PC-9 (cell line): ENCODE measurements around the gene ACTR3C. TPM values are rescaled to one million over a fixed set of nuclear protein-coding genes. Genes with fewer than 3 reads are reported as not detected.
A peak's percentile ranks its signal among the peaks of the same experiment; 100 is the strongest.

Experiments used
- BruUV-seq: library from RNA; stranded (reverse); fragments of 400-500 nt; replicated peaks from 2 replicates; lab custom pipeline; 2021; lab: Mats Ljungman, UMichigan
- CTCF ChIA-PET: fragments of 300-600 bp; sonication (Branson Sonifier 250); formaldehyde crosslinking; loops from one replicate; lab custom pipeline; 2022; ENCODE audit warnings: antibody characterized with exemption; lab: Charles Lee
- POLR2A ChIA-PET: fragments of 300-600 bp; sonication (Branson Sonifier 250); formaldehyde crosslinking; loops from one replicate; lab custom pipeline; 2022; ENCODE audit warnings: antibody characterized with exemption; ENCODE audit not compliant: unreplicated experiment; lab: Charles Lee
- DNase-seq, 2 experiments: peaks; one replicate each; pipeline versions ENCODE4 v3.0.0 to v3.0.0-alpha.2; 2015 to 2022; ENCODE audit warnings: mixed read lengths in 1 of 2
- H2AFZ ChIP-seq: fragments of 200-600 bp; sonication (generic); 2 replicates; pipeline ENCODE4 v1.8.1; 2017; ENCODE audit warnings: antibody characterized with exemption
- H3F3A ChIP-seq: fragments of 200-600 bp; sonication (generic); 2 replicates; pipeline ENCODE4 v1.8.1; 2017; ENCODE audit warnings: antibody characterized with exemption, mild to moderate bottlenecking, low read depth; ENCODE audit not compliant: insufficient read depth
- H3K27ac ChIP-seq: fragments of 200-600 bp; sonication (generic); 2 replicates; pipeline ENCODE4 v1.6.1; 2016; ENCODE audit warnings: mixed run types
- H3K27me3 ChIP-seq: fragments of 200-600 bp; sonication (generic); 2 replicates; pipeline ENCODE4 v1.6.1; 2016; ENCODE audit warnings: low read depth, mixed run types; ENCODE audit not compliant: insufficient read depth
- H3K36me3 ChIP-seq: fragments of 200-600 bp; sonication (generic); 2 replicates; pipeline ENCODE4 v1.6.1; 2016; ENCODE audit warnings: low read depth, mixed run types
- H3K4me1 ChIP-seq: fragments of 200-600 bp; sonication (generic); replicated peaks from 2 replicates; pipeline ENCODE4 v1.6.1; 2016; ENCODE audit warnings: mixed run types; ENCODE audit not compliant: insufficient read depth
- H3K4me2 ChIP-seq: fragments of 200-600 bp; sonication (generic); 2 replicates; pipeline ENCODE4 v1.6.1; 2017; ENCODE audit warnings: mixed run types
- H3K4me3 ChIP-seq: fragments of 200-600 bp; sonication (generic); 2 replicates; pipeline ENCODE4 v1.6.1; 2016; ENCODE audit warnings: mixed run types
- H3K79me2 ChIP-seq: fragments of 200-600 bp; sonication (generic); 2 replicates; pipeline ENCODE4 v1.6.1; 2017; ENCODE audit warnings: low read depth, mixed run types
- H3K9me2 ChIP-seq: fragments of 200-600 bp; sonication (generic); 2 replicates; pipeline ENCODE4 v1.8.1; 2017; ENCODE audit warnings: mild to moderate bottlenecking; ENCODE audit not compliant: insufficient read depth
- H3K9me3 ChIP-seq: fragments of 200-600 bp; sonication (generic); 2 replicates; pipeline ENCODE4 v1.8.1; 2016; ENCODE audit warnings: low read depth; ENCODE audit not compliant: insufficient read depth
- H4K20me1 ChIP-seq: fragments of 200-600 bp; sonication (generic); 2 replicates; pipeline ENCODE4 v1.8.1; 2017; ENCODE audit not compliant: insufficient read depth
- EZH2 ChIP-seq: fragments of 200-600 bp; sonication (generic); IDR thresholded peaks from 2 replicates; pipeline ENCODE4 v1.8.0; 2017; ENCODE audit warnings: antibody characterized with exemption, low read depth
- intact Hi-C: fragments of 100-400 bp; cut with micrococcal nuclease; formaldehyde crosslinking; loops from one replicate; pipeline ENCODE4 v1.10.0; 2022; ENCODE audit not compliant: unreplicated experiment
- total RNA-seq: library from RNA; stranded (reverse); gene quantifications from 2 replicates; pipeline ENCODE4 v1.2.3, GENCODE V29; 2021
- TF ChIP-seq, protein P1 (sequence below): fragments of 200-600 bp; sonication (generic); conservative IDR thresholded peaks from 2 replicates; pipeline ENCODE4 v1.6.1; 2017; ENCODE audit warnings: mixed run types, antibody characterized with exemption, mild to moderate bottlenecking, moderate library complexity

Gene ACTR3C
- total RNA-seq, 1 experiment from 2014 or later: 34.5 TPM

GRCh38 chr7:150363872-150364271, 40.5 kb upstream of the ACTR3C start:
- BruUV-seq: no TSS peak
- H3K4me3 ChIP-seq: no peak overlapping the region
- H3K79me2 ChIP-seq: peaks cover under 1% of the 10 kb centered on the region
- no peaks in the 10 kb centered on the region for H3K9me3 ChIP-seq
- TF ChIP-seq, protein P1, sequence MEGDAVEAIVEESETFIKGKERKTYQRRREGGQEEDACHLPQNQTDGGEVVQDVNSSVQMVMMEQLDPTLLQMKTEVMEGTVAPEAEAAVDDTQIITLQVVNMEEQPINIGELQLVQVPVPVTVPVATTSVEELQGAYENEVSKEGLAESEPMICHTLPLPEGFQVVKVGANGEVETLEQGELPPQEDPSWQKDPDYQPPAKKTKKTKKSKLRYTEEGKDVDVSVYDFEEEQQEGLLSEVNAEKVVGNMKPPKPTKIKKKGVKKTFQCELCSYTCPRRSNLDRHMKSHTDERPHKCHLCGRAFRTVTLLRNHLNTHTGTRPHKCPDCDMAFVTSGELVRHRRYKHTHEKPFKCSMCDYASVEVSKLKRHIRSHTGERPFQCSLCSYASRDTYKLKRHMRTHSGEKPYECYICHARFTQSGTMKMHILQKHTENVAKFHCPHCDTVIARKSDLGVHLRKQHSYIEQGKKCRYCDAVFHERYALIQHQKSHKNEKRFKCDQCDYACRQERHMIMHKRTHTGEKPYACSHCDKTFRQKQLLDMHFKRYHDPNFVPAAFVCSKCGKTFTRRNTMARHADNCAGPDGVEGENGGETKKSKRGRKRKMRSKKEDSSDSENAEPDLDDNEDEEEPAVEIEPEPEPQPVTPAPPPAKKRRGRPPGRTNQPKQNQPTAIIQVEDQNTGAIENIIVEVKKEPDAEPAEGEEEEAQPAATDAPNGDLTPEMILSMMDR: no peak
- TF ChIP-seq EZH2: no peak
- H2AFZ ChIP-seq: no peak overlapping the region
- no peak for DNase-seq
- H3F3A ChIP-seq: peaks cover 19% of the 10 kb centered on the region
- intact Hi-C loops: loop anchor here (2.0 kb wide), 2 partner anchors 15 to 41 kb away; partner anchors contain the start of gene ZNF775
- H3K9me2 ChIP-seq: no peaks in the 10 kb centered on the region
- CTCF ChIA-PET: no interaction called here
- no peaks in the 10 kb centered on the region for H4K20me1 ChIP-seq
- peaks cover 25% of the 10 kb centered on the region for H3K4me1 ChIP-seq
- H3K4me2 ChIP-seq: no peak overlapping the region
- no peaks in the 10 kb centered on the region for H3K36me3 ChIP-seq
- no peaks in the 10 kb centered on the region for H3K27me3 ChIP-seq
- no peak overlapping the region for H3K27ac ChIP-seq
- POLR2A ChIA-PET: interaction anchor here (0.5 kb wide), 1 partner anchor 14 kb away, joined by 6 read pairs; no protein-coding TSS in a partner anchor

DNA sequence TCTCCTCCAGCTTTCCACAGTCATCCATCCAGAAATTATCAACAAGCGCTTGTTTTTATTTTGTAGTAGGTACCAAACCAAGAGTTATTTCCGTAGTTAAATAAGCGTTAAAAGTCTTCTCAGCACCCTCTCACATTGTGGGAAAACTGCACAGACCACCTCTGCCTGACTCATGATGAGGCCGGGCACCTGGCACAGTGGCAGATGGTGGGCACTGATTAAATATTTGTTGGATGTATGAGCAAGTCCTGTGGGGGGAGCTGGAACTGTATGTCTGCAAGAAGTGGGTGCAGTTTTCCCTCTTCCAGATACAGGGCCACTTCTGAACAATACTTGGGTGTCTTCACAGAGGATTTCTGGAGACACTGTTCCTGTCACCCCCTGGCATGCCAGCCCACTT, 40.0 kb upstream of the ACTR3C start:
- intact Hi-C loops: loop anchor here (2.0 kb wide), 2 partner anchors 15 to 41 kb away; partner anchors contain the start of gene ZNF775
- POLR2A ChIA-PET: no interaction called here
- Histone ChIP-seq H3F3A (peaks cover 23% of the 10 kb centered on the region), H3K27me3 (no peaks in the 10 kb centered on the region), H3K4me1 (peaks cover 25% of the 10 kb centered on the region), H4K20me1 (no peaks in the 10 kb centered on the region), H3K9me3 (no peaks in the 10 kb centered on the region), H3K4me3 (no peak overlapping the region), H3K36me3 (no peaks in the 10 kb centered on the region), H2AFZ (no peak overlapping the region), H3K4me2 (no peak overlapping the region), H3K79me2 (no peaks in the 10 kb centered on the region), H3K9me2 (no peaks in the 10 kb centered on the region), H3K27ac (no peak overlapping the region)
- DNase-seq: peak; percentile 65 to 71
- TF ChIP-seq, protein P1: no peak
- no peak for TF ChIP-seq EZH2
- CTCF ChIA-PET: no interaction called here
- no TSS peak for BruUV-seq

GRCh38 chr7:150361807-150362621, 38.7 kb upstream of the ACTR3C start:
- intact Hi-C loops: loop anchor here (2.0 kb wide), 2 partner anchors 17 to 43 kb away; partner anchors contain the start of gene ZNF775

More at GRCh38 chr7:150361807-150362621, 38.7 kb upstream of the ACTR3C start:
- Histone ChIP-seq H3K27ac (no peak overlapping the region), H3K4me2 (no peak overlapping the region), H4K20me1 (no peaks in the 10 kb centered on the region), H3K79me2 (no peaks in the 10 kb centered on the region), H3K4me1 (peaks cover 16% of the 10 kb centered on the region), H3F3A (peaks cover 9% of the 10 kb centered on the region), H3K27me3 (no peaks in the 10 kb centered on the region), H3K9me2 (no peaks in the 10 kb centered on the region), H3K9me3 (no peaks in the 10 kb centered on the region), H3K36me3 (no peaks in the 10 kb centered on the region), H3K4me3 (no peak overlapping the region), H2AFZ (no peak overlapping the region)
- ChIA-PET CTCF (interaction anchor here (0.5 kb wide), 1 partner anchor 701 kb away, joined by 3 read pairs; no protein-coding TSS in a partner anchor), POLR2A (no interaction called here)
- no TSS peak for BruUV-seq
- DNase-seq: no peak
- TF ChIP-seq, protein P1: no peak
- no peak for TF ChIP-seq EZH2
